CMK (cell line): Measurements from ENCODE around the gene SFT2D1.

Source experiments
- DNase-seq: peaks from one replicate; pipeline ENCODE4 v3.0.0-alpha.2; 2010; ENCODE audit warnings: low read depth

Gene SFT2D1

GRCh38 chr6:166333172-166333995 is 9.0 kb downstream of the SFT2D1 start:
- no peak for DNase-seq

GRCh38 chr6:166331503-166332415 is 10.6 kb downstream of the SFT2D1 start:
- DNase-seq, result no peak

- no peak for DNase-seq
Measured at GRCh38 chr6:166330612-166331011, 11.7 kb downstream of the SFT2D1 start.

GRCh38 chr6:166325383-166326042 is 16.8 kb downstream of the SFT2D1 start:
- DNase-seq, result no peak

- DNase-seq, result no peak
Measured at GRCh38 chr6:166323395-166323794, 18.9 kb downstream of the SFT2D1 start.

- DNase-seq, result no peak
Measured at GRCh38 chr6:166318649-166319600, 23.4 kb downstream of the SFT2D1 start.

- no peak for DNase-seq
Measured at GRCh38 chr6:166318227-166318626, 24.1 kb downstream of the SFT2D1 start.

- no peak for DNase-seq
Measured at GRCh38 chr6:166317261-166318212, 24.8 kb downstream of the SFT2D1 start.

GRCh38 chr6:166315436-166315835 is 26.9 kb downstream of the SFT2D1 start:
- no peak for DNase-seq

GRCh38 chr6:166314454-166314853 is 27.9 kb downstream of the SFT2D1 start:
- DNase-seq, result no peak

GRCh38 chr6:166313255-166314070 is 28.9 kb downstream of the SFT2D1 start:
- DNase-seq, result no peak

- DNase-seq, result no peak
Measured at GRCh38 chr6:166312832-166313231, 29.5 kb downstream of the SFT2D1 start.

GRCh38 chr6:166310634-166311033 is 31.7 kb downstream of the SFT2D1 start:
- no peak for DNase-seq

- DNase-seq, result no peak
Measured at GRCh38 chr6:166309977-166310376, 32.4 kb downstream of the SFT2D1 start.

GRCh38 chr6:166308769-166309589 is 33.4 kb downstream of the SFT2D1 start:
- no peak for DNase-seq

- no peak for DNase-seq
Measured at GRCh38 chr6:166308033-166308768, 34.1 kb downstream of the SFT2D1 start, which contains the start of gene PRR18. PRR18 (minus strand) TSS chr6:166308392; CDS start chr6:166308142, 250 bp downstream.
